Uterus (tissue), 4 donors: ENCODE data around the gene IRF2. TPM values are rescaled to one million over a fixed set of nuclear protein-coding genes. Genes with fewer than 3 reads are reported as not detected.
A peak's percentile ranks its signal among the peaks of the same experiment; 100 is the strongest.

Experiments used
- DNase-seq, 2 donors: peaks; one replicate each; pipeline ENCODE4 v3.0.0-alpha.2; 2019 to 2020
- H3K27ac ChIP-seq, 2 donors: fragments of 200-600 bp; sonication (generic); 1 replicate in 1 of 2; 2 replicates in 1 of 2; pipeline ENCODE4 v1.5.1; 2016 to 2018
- H3K27me3 ChIP-seq, 2 donors: fragments of 200-600 bp; sonication (generic); one replicate each; pipeline ENCODE4 v1.5.1; 2018 to 2019; ENCODE audit warnings: control low read depth in 1 of 2
- H3K36me3 ChIP-seq, 2 donors: fragments of 200-600 bp; sonication (generic); one replicate each; pipeline ENCODE4 v1.5.1; 2019; ENCODE audit warnings: control low read depth in 1 of 2
- H3K4me1 ChIP-seq, 2 donors: fragments of 200-600 bp; sonication (generic); one replicate each; pipeline ENCODE4 v1.5.1; 2018 to 2019; ENCODE audit warnings: control low read depth in 1 of 2
- H3K4me3 ChIP-seq, 2 donors: fragments of 200-600 bp; sonication (generic); 1 replicate in 1 of 2; 2 replicates in 1 of 2; pipeline ENCODE4 v1.5.1; 2018 to 2019; ENCODE audit warnings: mild to moderate bottlenecking in 1 of 2
- H3K9me3 ChIP-seq, 2 donors: fragments of 200-600 bp; sonication (generic); one replicate each; pipeline ENCODE4 v1.5.1; 2019; ENCODE audit warnings: control low read depth in 1 of 2
- CTCF ChIP-seq, 4 experiments: fragments of 200-600 bp in 2 of 4; fragments of 450-650 bp in 2 of 4; sonication (generic) in 2 of 4; IDR thresholded peaks; one replicate each; pipeline ENCODE4 v1.5.1; 2016 to 2019; ENCODE audit warnings: antibody characterized with exemption in 4 of 4, mild to moderate bottlenecking in 2 of 4, moderate library complexity in 1 of 4
- POLR2A ChIP-seq, 2 donors: fragments of 450-650 bp; IDR thresholded peaks; one replicate each; pipeline ENCODE4 v1.6.1; 2016; ENCODE audit warnings: antibody characterized with exemption in 2 of 2, mild to moderate bottlenecking in 1 of 2, moderate library complexity in 1 of 2
- intact Hi-C: fragments of 100-400 bp; cut with DNase I; formaldehyde crosslinking; loops from one replicate; pipeline ENCODE4 v1.15.1; 2023; ENCODE audit warnings: low total_unique reads
- total RNA-seq, 4 donors: library from RNA; depleted of rRNA in 3 of 4; stranded (reverse); fragments of >200 nt in 3 of 4; gene quantifications; one replicate each; pipeline versions ENCODE4 v1.1.0 to v1.2.4, GENCODE V29; 2014 to 2023
- donor health status: DM: yes; HTN: yes; CAD: no.

IRF2 gene
- total RNA-seq, 4 donors from 2014 or later = 7.9 to 45.7 (median 35.7) TPM

GRCh38 chr4:184433258-184433892 lies 41.0 kb downstream of the IRF2 start:
- Histone ChIP-seq H3K36me3 (no peaks in the 10 kb centered on the region), H3K27ac (no peak overlapping the region), H3K9me3 (no peaks in the 10 kb centered on the region), H3K27me3 (no peaks in the 10 kb centered on the region), H3K4me1 (no peaks in the 10 kb centered on the region), H3K4me3 (no peak overlapping the region)
- DNase-seq = no peak
- TF ChIP-seq POLR2A (IDR thresholded peaks at IDR 0.05) (no peak), CTCF (IDR thresholded peaks at IDR 0.05) (no peak)
- intact Hi-C loops = no loop called here

- Histone ChIP-seq H3K4me3 (no peak overlapping the region), H3K4me1 (no peaks in the 10 kb centered on the region), H3K9me3 (no peaks in the 10 kb centered on the region), H3K36me3 (no peaks in the 10 kb centered on the region), H3K27ac (no peak overlapping the region), H3K27me3 (no peaks in the 10 kb centered on the region)
- TF ChIP-seq POLR2A (IDR thresholded peaks at IDR 0.05) (no peak), CTCF (IDR thresholded peaks at IDR 0.05) (no peak)
- no peak for DNase-seq
- intact Hi-C loops = no loop called here
These were observed 42.0 kb downstream of the IRF2 start for GRCh38 chr4:184432127-184432922.

GRCh38 chr4:184430163-184430562 lies 44.2 kb downstream of the IRF2 start:
- Histone ChIP-seq H3K36me3 (no peaks in the 10 kb centered on the region), H3K27ac (no peak overlapping the region), H3K4me3 (no peak overlapping the region), H3K9me3 (no peaks in the 10 kb centered on the region), H3K4me1 (no peaks in the 10 kb centered on the region), H3K27me3 (no peaks in the 10 kb centered on the region)
- TF ChIP-seq CTCF (IDR thresholded peaks at IDR 0.05) = no peak
- no peak for TF ChIP-seq POLR2A (IDR thresholded peaks at IDR 0.05)
- no peak for DNase-seq
- intact Hi-C loops = no loop called here

GRCh38 chr4:184428787-184429186 lies 45.6 kb downstream of the IRF2 start:
- H3K27me3 ChIP-seq = no peaks in the 10 kb centered on the region
- H3K27ac ChIP-seq = no peak overlapping the region
- H3K36me3 ChIP-seq = no peaks in the 10 kb centered on the region
- H3K4me1 ChIP-seq = no peaks in the 10 kb centered on the region
- intact Hi-C loops = no loop called here
- DNase-seq = no peak
- H3K4me3 ChIP-seq = no peak overlapping the region
- TF ChIP-seq POLR2A (IDR thresholded peaks at IDR 0.05) (no peak), CTCF (IDR thresholded peaks at IDR 0.05) (no peak)
- no peaks in the 10 kb centered on the region for H3K9me3 ChIP-seq

- Histone ChIP-seq H3K4me1 (no peaks in the 10 kb centered on the region), H3K4me3 (no peak overlapping the region), H3K27me3 (no peaks in the 10 kb centered on the region), H3K9me3 (no peaks in the 10 kb centered on the region), H3K36me3 (no peaks in the 10 kb centered on the region), H3K27ac (peak overlapping the region in 1 of 2 donors; percentile 33)
- intact Hi-C loops = no loop called here
- DNase-seq = no peak
- TF ChIP-seq CTCF (IDR thresholded peaks at IDR 0.05) = no peak
- TF ChIP-seq POLR2A (IDR thresholded peaks at IDR 0.05) = no peak
These were observed 46.7 kb downstream of the IRF2 start for GRCh38 chr4:184427687-184428086.
